GM18909 (cell line): Measurements from ENCODE around the gene RNPS1.
A peak's percentile ranks its signal among the peaks of the same experiment; 100 is the strongest.

ENCODE experiments used
- ATAC-seq: cut with Tn5 transposase; IDR thresholded peaks from one replicate; pipeline ENCODE4 v1.9.1; 2021; ENCODE audit warnings: mild to moderate bottlenecking; ENCODE audit not compliant: unreplicated experiment, poor library complexity

Gene RNPS1

DNA sequence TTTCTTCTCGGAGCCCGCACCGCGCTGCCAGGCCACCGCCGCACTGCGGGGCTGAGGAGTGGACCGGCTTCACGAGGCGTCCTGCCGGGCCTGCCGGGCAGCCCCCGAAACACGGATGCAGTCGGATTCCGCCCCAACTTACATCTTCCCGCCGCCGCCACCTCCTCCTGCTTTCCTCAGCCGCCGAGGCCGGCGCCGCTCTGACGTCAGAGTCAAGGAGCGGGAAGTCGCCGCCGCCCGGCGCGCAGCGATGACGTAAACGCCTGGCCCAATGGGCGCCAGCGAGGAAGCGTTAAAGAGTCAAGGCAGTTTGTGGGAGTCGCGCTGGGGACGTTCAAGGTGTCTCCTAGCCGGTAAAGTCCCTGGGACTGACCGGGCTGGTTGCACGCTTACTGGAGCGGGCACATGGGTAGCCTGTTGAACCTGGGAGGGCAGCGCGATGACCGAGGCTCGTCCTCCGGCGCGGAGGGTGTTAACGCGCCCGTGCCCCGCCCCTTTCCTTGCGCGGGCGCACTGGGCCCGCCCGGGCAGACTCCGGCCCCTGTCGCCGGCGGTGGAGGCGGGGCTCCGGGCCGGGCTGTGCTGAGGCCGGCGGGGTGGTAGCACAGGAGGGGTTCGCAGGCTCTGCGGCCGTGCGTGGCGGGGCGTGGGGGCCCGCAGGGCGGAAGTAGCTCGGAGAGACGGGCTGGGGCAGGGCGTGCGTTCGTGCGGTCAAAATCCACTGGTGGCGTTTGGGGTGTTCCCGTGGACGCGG, at the start of gene RNPS1:
Gene RNPS1 (minus strand): TSS at position 214 of the 754 bp plus-strand sequence. CDS start 3,483 bp downstream, outside the sequence.
- peak; percentile 75 for ATAC-seq

DNA sequence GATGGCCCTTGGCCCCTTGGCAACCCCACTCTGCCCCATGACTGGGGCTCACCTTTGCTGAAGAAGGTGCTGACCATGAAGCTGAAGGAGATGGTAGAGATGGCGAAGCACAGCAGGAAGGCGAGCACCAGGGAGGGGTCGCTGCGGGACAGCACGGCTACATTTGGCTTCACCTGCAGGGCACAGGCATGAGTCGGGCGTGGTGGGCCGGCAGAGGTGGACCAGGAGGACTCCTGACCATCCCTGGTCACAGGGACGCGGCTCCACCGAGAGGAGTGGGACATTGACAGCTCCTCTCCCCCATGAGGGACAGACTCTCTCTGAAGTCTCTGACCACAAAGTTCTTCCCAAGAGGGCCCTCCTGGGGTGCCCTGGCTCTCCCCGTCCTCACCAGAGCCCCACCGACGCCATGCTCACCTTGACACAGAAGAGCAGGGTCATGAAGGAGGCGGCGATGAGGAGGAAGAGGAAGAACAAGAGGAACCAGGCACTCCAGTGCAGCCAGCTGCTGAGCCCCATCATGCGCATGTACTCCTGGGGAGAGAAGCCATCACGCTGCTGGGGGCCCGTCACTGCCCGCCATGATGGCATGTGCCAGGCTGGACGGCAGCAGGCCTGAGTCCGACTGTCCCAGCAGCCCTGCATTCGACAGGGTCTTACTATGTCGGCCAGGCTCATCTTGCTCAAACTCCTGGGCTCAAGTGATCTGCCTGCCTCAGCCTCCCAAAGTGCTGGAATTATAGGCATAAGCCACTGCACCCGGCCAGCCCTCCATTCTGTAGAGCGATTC, 49.5 kb upstream of the RNPS1 start:
- no peak for ATAC-seq

GRCh38 chr16:2308089-2308962, 40.4 kb upstream of the RNPS1 start:
- ATAC-seq, result no peak

DNA sequence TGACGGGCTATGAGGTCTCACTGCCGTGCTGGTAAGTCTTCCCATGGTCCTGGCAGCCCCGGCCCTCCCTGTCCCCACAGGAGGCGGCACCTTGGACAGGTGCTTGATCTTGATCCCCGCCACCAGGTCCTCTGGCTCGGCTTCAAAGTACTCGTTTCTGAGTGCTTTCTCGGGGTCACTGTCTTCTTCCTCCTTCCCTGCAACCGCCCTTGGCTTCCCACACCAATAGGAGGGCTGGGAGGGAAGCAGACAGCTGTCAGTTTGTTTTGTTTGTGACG, 31.9 kb upstream of the RNPS1 start:
- no peak for ATAC-seq

DNA sequence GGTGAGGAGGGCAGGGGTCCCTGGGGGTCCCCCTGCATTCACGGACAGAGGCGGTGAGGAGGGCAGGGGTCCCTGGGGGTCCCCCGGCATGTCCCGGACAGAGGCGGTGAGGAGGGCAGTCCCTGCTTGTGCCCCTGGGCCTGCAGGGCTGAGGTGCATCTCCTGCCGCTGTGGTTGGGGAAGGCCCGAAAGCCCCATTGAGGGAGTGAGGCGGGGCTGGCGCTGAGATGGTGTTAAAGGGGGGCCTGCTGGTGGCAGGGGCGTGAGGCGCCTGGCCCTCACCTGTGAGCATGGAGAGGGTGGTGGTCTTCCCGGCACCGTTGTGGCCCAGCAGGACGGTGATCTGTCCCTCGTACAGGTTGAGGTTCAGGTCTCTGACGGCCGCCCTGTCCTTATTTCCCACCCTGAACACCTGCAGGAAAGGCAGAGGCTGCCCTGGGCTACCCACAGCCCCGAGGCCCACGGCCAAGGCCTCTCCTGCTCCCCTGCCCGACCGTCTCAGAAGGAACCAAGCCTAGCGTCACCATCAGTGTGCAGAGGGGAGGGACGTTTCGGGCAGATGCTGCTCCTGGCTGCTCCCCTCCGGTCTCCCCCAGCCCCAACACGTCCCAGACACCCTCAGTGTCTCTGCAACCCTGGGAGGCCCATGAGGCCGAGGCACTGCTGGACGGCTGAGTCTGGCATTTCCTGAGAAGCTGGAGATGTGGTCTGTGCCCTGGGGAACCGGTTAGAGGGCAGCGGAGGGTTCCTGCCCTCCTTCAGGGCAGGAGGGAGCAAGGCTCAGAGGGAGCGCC, 31.4 kb upstream of the RNPS1 start:
- no peak for ATAC-seq

GRCh38 chr16:2298621-2299020, 30.7 kb upstream of the RNPS1 start:
- no peak for ATAC-seq

GRCh38 chr16:2297506-2297860, 29.6 kb upstream of the RNPS1 start:
- ATAC-seq, result no peak

GRCh38 chr16:2296661-2297505, 29.0 kb upstream of the RNPS1 start:
- ATAC-seq, result no peak

- no peak for ATAC-seq
These were observed 27.3 kb upstream of the RNPS1 start for GRCh38 chr16:2295056-2295798.

GRCh38 chr16:2292221-2292620, 24.3 kb upstream of the RNPS1 start:
- ATAC-seq, result no peak

DNA sequence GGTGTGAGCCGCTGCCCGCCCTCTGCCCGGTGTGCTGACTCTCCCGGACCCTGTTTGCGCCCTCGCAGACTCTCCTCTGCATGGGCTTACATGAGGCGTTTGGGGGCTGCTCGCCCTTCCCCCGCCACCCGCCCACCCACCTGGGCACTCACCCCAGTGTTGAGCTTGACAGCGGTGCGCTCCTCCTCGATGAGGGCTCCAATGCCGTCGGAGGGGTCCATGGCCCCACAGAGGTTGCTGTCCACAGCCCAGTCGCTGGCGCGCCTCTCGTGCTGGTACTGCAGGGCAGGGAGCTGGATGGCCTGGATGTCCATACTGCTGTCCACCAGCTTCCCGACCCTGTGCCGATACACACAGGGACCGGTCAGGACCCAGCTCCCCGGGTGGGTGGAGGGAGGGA, 21.4 kb upstream of the RNPS1 start:
- no peak for ATAC-seq

- no peak for ATAC-seq
These were observed 20.8 kb upstream of the RNPS1 start for GRCh38 chr16:2288726-2289125.

- ATAC-seq, result no peak
These were observed 20.1 kb upstream of the RNPS1 start for GRCh38 chr16:2287916-2288547.

DNA sequence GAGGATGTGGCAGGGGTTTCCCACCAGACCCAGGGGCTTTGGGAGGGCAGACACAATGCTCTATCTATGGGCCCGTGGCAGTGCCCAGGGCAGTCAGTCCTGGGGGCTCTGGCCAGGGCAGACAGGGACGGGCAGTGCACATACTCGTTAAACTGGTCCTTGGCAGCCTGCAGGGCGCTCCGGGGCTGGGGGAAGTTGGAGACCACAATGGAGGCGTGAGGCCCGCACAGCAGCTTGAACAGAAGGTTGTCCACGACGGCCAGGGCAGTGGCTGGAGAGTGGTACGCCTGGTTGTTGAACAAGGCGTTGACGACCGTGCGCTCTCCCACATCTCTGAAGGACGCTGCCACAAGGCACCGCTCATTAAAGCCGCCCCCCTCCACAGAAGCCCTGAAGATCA, 18.6 kb upstream of the RNPS1 start:
- no peak for ATAC-seq

GRCh38 chr16:2285731-2286191, 17.8 kb upstream of the RNPS1 start:
- no peak for ATAC-seq

GRCh38 chr16:2284797-2285576, 17.1 kb upstream of the RNPS1 start:
- no peak for ATAC-seq

GRCh38 chr16:2284001-2284770, 16.3 kb upstream of the RNPS1 start:
- ATAC-seq, result no peak
